Effector memory CD4-positive, alpha-beta T cell (primary cell): Measurements from ENCODE around the gene MFSD12.
A peak's percentile ranks its signal among the peaks of the same experiment; 100 is the strongest.
"Not testable (repeated sequence)": the region's sequence is repeated elsewhere in the genome, so short reads cannot be mapped to it uniquely, and the experiment has no call there.

Source experiments
- DNase-seq, 3 donors: peaks; one replicate each; pipeline ENCODE4 v3.0.0-alpha.2; 2020
- H3K27ac ChIP-seq: 2 replicates; pipeline ENCODE4 v1.7.0; 2013; ENCODE audit warnings: mild to moderate bottlenecking, low read length, moderate library complexity; ENCODE audit not compliant: insufficient read depth, poor library complexity, severe bottlenecking
- H3K27me3 ChIP-seq: replicated peaks from 2 replicates; pipeline ENCODE4 v1.7.0; 2013; ENCODE audit warnings: mild to moderate bottlenecking, low read length; ENCODE audit not compliant: insufficient read depth, control insufficient read depth, poor library complexity, severe bottlenecking
- H3K36me3 ChIP-seq: 2 replicates; pipeline ENCODE4 v1.7.0; 2013; ENCODE audit warnings: mild to moderate bottlenecking, low read length, moderate library complexity; ENCODE audit not compliant: control insufficient read depth, insufficient read depth
- H3K4me1 ChIP-seq: 2 replicates; pipeline ENCODE4 v1.7.0; 2013; ENCODE audit warnings: low read length, mild to moderate bottlenecking; ENCODE audit not compliant: control insufficient read depth, insufficient read depth, poor library complexity, severe bottlenecking
- H3K4me3 ChIP-seq: 2 replicates; pipeline ENCODE4 v1.7.0; 2013; ENCODE audit warnings: low read length, low read depth, mild to moderate bottlenecking; ENCODE audit not compliant: insufficient read depth, poor library complexity, severe bottlenecking
- H3K9me3 ChIP-seq: 2 replicates; pipeline ENCODE4 v1.7.0; 2013; ENCODE audit warnings: mild to moderate bottlenecking, low read length, moderate library complexity; ENCODE audit not compliant: control insufficient read depth

MFSD12 gene

DNA sequence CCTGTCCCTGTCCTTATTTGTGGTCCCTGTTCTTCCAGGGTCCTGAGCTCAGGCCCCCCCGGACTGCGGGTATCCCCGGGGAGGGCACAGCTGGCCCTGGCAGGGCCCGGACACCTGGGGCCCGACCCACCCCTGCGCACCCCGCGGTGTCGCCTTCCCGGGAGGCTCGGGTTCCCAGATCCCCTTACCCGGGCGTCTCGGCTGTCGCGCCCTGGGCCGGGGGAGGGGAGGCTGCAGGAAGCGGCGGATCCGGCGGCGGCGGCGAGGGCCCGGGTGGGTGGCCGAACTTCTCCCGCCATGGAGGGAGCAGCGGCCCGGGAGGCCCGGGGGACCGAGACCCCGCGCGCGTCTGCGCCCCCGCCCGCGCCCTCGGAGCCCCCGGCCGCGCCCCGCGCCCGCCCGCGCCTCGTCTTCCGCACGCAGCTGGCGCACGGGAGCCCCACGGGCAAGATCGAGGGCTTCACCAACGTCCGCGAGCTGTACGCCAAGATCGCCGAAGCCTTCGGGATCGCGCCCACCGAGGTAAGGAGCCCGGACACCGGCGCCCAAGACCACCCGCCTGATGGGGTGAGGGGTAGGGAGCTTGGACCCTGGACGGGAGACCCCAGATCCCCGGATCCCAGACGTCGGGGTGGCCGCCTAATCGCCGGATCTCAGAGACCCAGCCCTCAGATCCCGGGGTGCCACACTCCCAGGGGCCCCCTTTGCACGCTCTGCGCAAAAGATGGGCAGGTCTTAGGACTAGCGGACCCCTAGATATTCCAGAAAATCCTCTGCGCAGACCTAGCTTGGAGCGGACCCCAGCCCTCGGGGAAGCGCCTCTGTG is 28.1 kb upstream of the MFSD12 start, which contains the start of gene GIPC3:
TSS of gene GIPC3 (plus strand) at position 178 of the 826 bp plus-strand sequence. CDS start at position 298, 120 bp downstream.
- Histone ChIP-seq H3K4me1 (peaks cover 4% of the 10 kb centered on the region), H3K36me3 (no peaks in the 10 kb centered on the region), H3K27me3 (no peaks in the 10 kb centered on the region), H3K9me3 (no peaks in the 10 kb centered on the region), H3K27ac (no peak within 1 kb of the TSS), H3K4me3 (peak within 1 kb of the TSS; percentile 46)
- DNase-seq, result no peak

- not testable (repeated sequence) for DNase-seq, H3K27ac ChIP-seq, H3K27me3 ChIP-seq, H3K9me3 ChIP-seq, H3K4me3 ChIP-seq, H3K36me3 ChIP-seq, H3K4me1 ChIP-seq
Measured at GRCh38 chr19:3584036-3584802, 26.8 kb upstream of the MFSD12 start.

- not testable (repeated sequence) for H3K27me3 ChIP-seq, H3K9me3 ChIP-seq, H3K4me1 ChIP-seq, H3K4me3 ChIP-seq, H3K36me3 ChIP-seq, H3K27ac ChIP-seq, DNase-seq
Measured at GRCh38 chr19:3581792-3582191, 24.4 kb upstream of the MFSD12 start.

DNA sequence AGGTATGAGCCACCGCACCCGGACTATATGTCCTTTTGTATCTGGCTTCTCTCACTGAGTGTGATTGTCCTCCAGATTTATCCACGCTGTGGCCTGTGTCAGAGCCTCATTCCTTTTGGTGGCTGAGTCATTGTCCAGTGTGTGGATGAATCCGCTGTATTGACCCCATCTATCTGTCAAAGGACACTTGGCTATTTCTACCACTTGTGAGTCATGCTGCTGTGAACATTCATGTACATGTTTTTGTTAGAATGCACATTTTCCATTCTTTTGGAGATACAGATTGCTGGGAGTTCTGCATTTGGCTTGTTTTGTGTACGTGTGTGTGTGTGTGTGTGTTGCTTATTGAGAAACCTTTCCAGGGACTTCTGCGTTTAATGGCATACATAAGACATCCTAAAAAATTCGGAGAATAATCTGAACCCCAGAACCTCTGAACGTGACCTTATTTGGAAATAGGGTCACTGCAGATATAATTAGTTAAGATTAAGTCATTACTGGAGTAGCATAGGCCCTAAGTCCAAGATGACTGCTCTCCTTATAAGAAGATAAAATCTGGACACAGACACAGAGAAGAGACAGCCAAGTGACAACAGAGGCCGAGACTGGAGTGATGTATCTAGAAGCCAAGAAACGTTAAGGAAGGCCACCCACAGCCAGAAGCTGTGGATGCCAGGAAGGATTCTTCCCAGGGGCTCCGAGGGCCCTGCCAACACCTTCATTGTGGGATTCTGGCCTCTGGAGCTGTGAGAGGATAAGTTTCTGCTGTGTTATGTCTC is 23.0 kb upstream of the MFSD12 start:
- no peak overlapping the region for H3K4me3 ChIP-seq
- H3K27ac ChIP-seq, result no peak overlapping the region
- H3K27me3 ChIP-seq, result no peaks in the 10 kb centered on the region
- no peak for DNase-seq
- H3K4me1 ChIP-seq, result no peaks in the 10 kb centered on the region
- no peaks in the 10 kb centered on the region for H3K9me3 ChIP-seq
- no peaks in the 10 kb centered on the region for H3K36me3 ChIP-seq

DNA sequence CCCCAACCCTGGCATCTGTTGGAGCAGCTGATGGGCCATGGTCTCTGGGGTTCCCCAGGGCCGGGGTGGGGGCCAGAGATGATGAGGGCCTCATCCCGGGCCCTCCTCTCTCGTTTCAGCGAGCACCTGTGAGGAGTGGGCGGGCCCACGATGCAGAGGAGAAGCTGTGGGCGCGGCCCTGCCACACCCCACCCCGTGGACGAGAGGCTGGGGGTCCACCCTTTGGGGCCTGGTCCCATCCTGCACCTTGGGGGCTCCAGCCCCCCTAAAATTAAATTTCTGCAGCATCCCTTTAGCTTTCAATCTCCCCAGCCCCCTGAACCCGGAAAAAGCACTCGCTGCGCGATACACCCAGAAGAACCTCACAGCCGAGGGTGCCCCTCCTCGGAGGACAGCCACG is 21.0 kb upstream of the MFSD12 start:
- Histone ChIP-seq H3K4me3 (no peak overlapping the region), H3K27ac (no peak overlapping the region), H3K36me3 (no peaks in the 10 kb centered on the region), H3K27me3 (no peaks in the 10 kb centered on the region), H3K9me3 (no peaks in the 10 kb centered on the region), H3K4me1 (peaks cover 4% of the 10 kb centered on the region)
- DNase-seq, result no peak

DNA sequence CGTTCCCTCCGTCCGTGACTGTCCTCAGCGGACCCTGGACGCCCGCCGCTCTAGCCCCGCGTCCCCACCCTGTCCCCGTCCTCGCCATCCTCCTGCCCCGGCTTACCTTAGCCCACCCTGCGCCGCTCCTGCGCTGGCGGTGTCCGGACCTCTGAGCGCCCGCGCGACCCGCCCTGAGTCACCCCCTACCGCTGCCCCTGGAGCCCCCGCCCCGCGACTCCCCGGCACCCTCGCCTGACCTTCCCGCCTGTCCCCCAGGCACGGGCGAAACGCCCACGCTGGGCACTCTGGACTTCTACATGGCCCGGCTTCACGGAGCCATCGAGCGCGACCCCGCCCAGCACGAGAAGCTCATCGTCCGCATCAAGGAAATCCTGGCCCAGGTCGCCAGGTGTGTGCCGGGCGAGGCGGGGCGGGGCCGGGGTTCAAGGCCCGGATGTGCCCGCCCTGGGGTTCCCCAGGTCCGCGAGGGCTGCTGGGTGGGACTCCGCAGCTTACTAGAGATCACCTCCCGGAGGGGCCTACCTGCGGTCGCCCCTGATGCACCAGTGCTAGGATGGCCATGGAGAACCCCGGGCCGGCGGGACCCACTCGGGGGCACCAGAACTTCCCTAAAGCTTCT is 20.4 kb upstream of the MFSD12 start:
- no peaks in the 10 kb centered on the region for H3K36me3 ChIP-seq
- no peaks in the 10 kb centered on the region for H3K9me3 ChIP-seq
- H3K4me3 ChIP-seq, result no peak overlapping the region
- no peaks in the 10 kb centered on the region for H3K27me3 ChIP-seq
- DNase-seq, result no peak
- peaks cover 7% of the 10 kb centered on the region for H3K4me1 ChIP-seq
- H3K27ac ChIP-seq, result no peak overlapping the region

GRCh38 chr19:3576696-3577443 is 19.5 kb upstream of the MFSD12 start:
- peaks cover 11% of the 10 kb centered on the region for H3K4me1 ChIP-seq
- H3K27ac ChIP-seq, result no peak overlapping the region
- no peaks in the 10 kb centered on the region for H3K27me3 ChIP-seq
- no peaks in the 10 kb centered on the region for H3K36me3 ChIP-seq
- H3K4me3 ChIP-seq, result no peak overlapping the region
- no peak for DNase-seq
- no peaks in the 10 kb centered on the region for H3K9me3 ChIP-seq

DNA sequence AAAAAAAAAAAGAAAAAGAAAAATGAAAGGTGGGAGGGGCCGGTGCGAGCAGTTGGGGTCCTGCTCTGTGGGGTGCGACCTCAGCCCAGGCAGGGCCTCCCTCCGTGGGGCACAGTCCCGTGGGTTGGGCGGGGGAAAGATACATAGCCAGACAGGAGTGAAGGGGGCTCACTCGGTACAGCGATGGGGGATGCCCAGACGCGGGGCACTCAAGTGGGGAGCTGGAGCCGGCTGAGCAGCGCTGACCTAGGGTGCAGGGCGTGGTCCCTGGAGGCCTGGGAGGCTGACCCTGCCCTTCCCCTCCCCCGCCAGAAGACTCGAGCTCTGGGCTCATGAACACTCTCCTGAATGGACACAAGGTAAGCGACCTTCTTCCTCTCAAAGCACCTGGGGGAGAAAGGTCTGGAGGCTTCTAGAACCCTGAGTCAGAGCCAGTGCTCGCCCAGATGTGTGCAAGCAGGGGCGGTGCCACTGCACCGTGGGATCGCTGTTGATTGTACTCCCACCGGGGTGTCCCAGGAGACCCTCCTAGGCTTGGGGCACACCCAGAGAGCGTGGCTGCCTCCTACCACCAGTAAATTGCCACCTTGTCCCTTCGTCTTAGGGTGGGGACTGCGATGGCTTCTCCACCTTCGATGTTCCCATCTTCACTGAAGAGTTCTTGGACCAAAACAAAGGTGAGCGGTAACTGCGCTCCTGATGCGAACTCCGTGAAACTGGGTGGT is 18.7 kb upstream of the MFSD12 start:
- DNase-seq, result no peak
- peaks cover 11% of the 10 kb centered on the region for H3K4me1 ChIP-seq
- H3K4me3 ChIP-seq, result no peak overlapping the region

More for the DNA sequence above, 18.7 kb upstream of the MFSD12 start:
- Histone ChIP-seq H3K36me3 (no peaks in the 10 kb centered on the region), H3K9me3 (no peaks in the 10 kb centered on the region), H3K27ac (no peak overlapping the region), H3K27me3 (no peaks in the 10 kb centered on the region)
